Fibroblast of lung (primary cell): ENCODE measurements around the gene BORCS6. TPM values are rescaled to one million over a fixed set of nuclear protein-coding genes. Genes with fewer than 3 reads are reported as not detected.

Experiments
- DNase-seq, 2 donors: peaks; one replicate each; pipeline versions ENCODE4 v3.0.0 to v3.0.0-alpha.2; 2010; ENCODE audit warnings: low read depth in 2 of 2
- H2AFZ ChIP-seq: 2 replicates; pipeline ENCODE4 v1.5.1; 2012; ENCODE audit warnings: low read length, control low read depth, inconsistent platforms
- H3K27ac ChIP-seq: 2 replicates; pipeline ENCODE4 v1.5.1; 2011; ENCODE audit warnings: low read length, control low read depth; ENCODE audit not compliant: insufficient read depth
- H3K27me3 ChIP-seq: 2 replicates; pipeline ENCODE4 v1.5.1; 2011; ENCODE audit warnings: mild to moderate bottlenecking, low read length; ENCODE audit not compliant: control insufficient read depth, insufficient read depth
- H3K36me3 ChIP-seq: 2 replicates; pipeline ENCODE4 v1.5.1; 2011; ENCODE audit warnings: low read length; ENCODE audit not compliant: control insufficient read depth, insufficient read depth
- H3K4me1 ChIP-seq: 2 replicates; pipeline ENCODE4 v1.5.1; 2011; ENCODE audit warnings: low read length; ENCODE audit not compliant: control insufficient read depth, insufficient read depth; ENCODE audit errors: extremely low read depth
- H3K4me2 ChIP-seq: 2 replicates; pipeline ENCODE4 v1.5.1; 2011; ENCODE audit warnings: low read length, control low read depth; ENCODE audit not compliant: insufficient read depth; ENCODE audit errors: extremely low read depth
- H3K4me3 ChIP-seq, 4 experiments: fragments of 200-600 bp in 1 of 4; sonication (generic) in 1 of 4; replicated peaks in 1 of 4; 2 replicates each; pipeline ENCODE4 v1.5.1; 2011 to 2016; ENCODE audit warnings: low read length in 4 of 4, low read depth in 3 of 4, mild to moderate bottlenecking in 3 of 4, control low read depth in 2 of 4, inconsistent platforms in 1 of 4, mixed read lengths in 1 of 4; ENCODE audit not compliant: insufficient read depth in 1 of 4; ENCODE audit errors: control extremely low read depth in 1 of 4
- H3K79me2 ChIP-seq: 2 replicates; pipeline ENCODE4 v1.5.1; 2012; ENCODE audit warnings: mild to moderate bottlenecking, low read length, inconsistent platforms; ENCODE audit not compliant: control insufficient read depth, insufficient read depth
- H3K9ac ChIP-seq: 2 replicates; pipeline ENCODE4 v1.5.1; 2011; ENCODE audit warnings: mild to moderate bottlenecking, low read length, control low read depth; ENCODE audit not compliant: insufficient read depth
- H3K9me3 ChIP-seq: 2 replicates; pipeline ENCODE4 v1.5.1; 2012; ENCODE audit warnings: low read depth, low read length; ENCODE audit not compliant: control insufficient read depth, insufficient read depth
- H4K20me1 ChIP-seq: 2 replicates; pipeline ENCODE4 v1.5.1; 2011; ENCODE audit warnings: low read length; ENCODE audit not compliant: control insufficient read depth, insufficient read depth; ENCODE audit errors: extremely low read depth
- EZH2 ChIP-seq: IDR thresholded peaks from 2 replicates; pipeline ENCODE4 v1.5.1; 2012; ENCODE audit warnings: low read length, control low read depth, mild to moderate bottlenecking; ENCODE audit errors: missing control alignments
- polyA plus RNA-seq, 2 donors: library from polyadenylated mRNA; depleted of rRNA in 1 of 2; stranded (reverse) in 1 of 2; unstranded in 1 of 2; fragments of >200 nt; gene quantifications; 2 replicates each; pipeline ENCODE4 v1.2.1, GENCODE V29; 2011 to 2012; ENCODE audit warnings: missing spikeins in 1 of 2
- total RNA-seq: library from RNA; depleted of rRNA; stranded (reverse); fragments of >200 nt; gene quantifications from 2 replicates; pipeline ENCODE4 v1.2.1, GENCODE V29; 2014
- TF ChIP-seq, protein P1 (sequence below), 2 donors: IDR thresholded peaks in 1 of 2; conservative IDR thresholded peaks in 1 of 2; 1 replicate in 1 of 2; 2 replicates in 1 of 2; pipeline ENCODE4 v1.5.1; 2011 to 2012; ENCODE audit warnings: low read length in 2 of 2, control low read depth in 1 of 2, inconsistent platforms in 1 of 2, low read depth in 1 of 2, mild to moderate bottlenecking in 1 of 2

BORCS6 gene
- total and polyA plus RNA-seq, 2 donors (not counting 1 experiment from before 2014, with no cell fraction given), result 2.9 to 11.4 TPM

GRCh38 chr17:8150194-8151119 is 39.5 kb downstream of the BORCS6 start:
- TF ChIP-seq EZH2, result no peak
- TF ChIP-seq, protein P1, sequence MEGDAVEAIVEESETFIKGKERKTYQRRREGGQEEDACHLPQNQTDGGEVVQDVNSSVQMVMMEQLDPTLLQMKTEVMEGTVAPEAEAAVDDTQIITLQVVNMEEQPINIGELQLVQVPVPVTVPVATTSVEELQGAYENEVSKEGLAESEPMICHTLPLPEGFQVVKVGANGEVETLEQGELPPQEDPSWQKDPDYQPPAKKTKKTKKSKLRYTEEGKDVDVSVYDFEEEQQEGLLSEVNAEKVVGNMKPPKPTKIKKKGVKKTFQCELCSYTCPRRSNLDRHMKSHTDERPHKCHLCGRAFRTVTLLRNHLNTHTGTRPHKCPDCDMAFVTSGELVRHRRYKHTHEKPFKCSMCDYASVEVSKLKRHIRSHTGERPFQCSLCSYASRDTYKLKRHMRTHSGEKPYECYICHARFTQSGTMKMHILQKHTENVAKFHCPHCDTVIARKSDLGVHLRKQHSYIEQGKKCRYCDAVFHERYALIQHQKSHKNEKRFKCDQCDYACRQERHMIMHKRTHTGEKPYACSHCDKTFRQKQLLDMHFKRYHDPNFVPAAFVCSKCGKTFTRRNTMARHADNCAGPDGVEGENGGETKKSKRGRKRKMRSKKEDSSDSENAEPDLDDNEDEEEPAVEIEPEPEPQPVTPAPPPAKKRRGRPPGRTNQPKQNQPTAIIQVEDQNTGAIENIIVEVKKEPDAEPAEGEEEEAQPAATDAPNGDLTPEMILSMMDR (conservative IDR thresholded peaks at IDR 0.05 in 1 of 2, IDR thresholded peaks at IDR 0.05 in 1 of 2; ENCODE audit: low read depth in 1 of 2, low read length in 2 of 2), result no peak
- Histone ChIP-seq H3K4me2 (peak overlapping the region; percentile 94), H3K27ac (peak overlapping the region; percentile 88), H3K79me2 (peaks cover 2% of the 10 kb centered on the region), H3K27me3 (no peaks in the 10 kb centered on the region), H3K9me3 (no peaks in the 10 kb centered on the region), H3K9ac (peak overlapping the region; percentile 54), H4K20me1 (no peaks in the 10 kb centered on the region), H3K4me3 (peak overlapping the region in 3 of 4 experiments; percentile 18 to 88 (median 77)), H2AFZ (no peak overlapping the region), H3K36me3 (peaks cover 28% of the 10 kb centered on the region), H3K4me1 (peaks cover 19% of the 10 kb centered on the region)
- no peak for DNase-seq

DNA sequence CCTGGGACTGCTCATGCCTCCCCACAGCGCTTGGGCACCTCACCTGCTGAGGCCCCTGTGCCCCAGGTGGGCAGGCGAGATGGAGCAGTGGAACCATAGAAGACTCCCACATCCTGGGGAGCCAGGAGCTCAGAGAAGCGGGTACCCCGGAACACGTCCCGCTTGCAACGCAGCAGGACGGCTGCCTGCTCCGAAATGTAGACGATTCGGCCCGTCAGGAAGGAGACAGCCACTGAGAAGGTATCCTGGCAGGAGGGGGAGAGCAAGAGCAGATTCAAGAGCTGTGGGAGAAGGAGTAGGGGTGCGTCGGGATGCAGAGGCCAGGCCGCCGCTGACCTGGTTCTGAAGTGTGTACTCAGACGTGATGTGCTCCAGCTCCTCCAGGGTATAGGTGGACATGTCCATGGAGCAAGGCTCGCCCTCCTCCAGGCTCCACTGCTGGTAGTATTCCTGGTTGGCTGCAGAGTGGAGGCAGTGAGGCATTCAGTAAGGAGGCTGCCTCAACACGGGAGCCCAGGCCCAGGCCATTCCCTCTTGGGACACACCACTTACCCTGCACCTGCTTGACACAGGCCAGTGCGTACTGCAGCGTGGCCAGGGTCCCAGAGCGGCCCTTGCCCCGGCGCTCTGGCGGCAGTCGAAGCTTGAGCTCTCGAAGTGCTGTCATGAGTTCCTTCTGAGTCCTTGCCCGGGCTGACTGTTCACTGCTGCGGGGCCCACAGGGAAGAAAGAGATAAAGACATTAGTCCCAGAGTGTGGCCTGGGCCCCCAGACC is 40.4 kb downstream of the BORCS6 start:
- Histone ChIP-seq H3K79me2 (peaks cover 2% of the 10 kb centered on the region), H3K9me3 (no peaks in the 10 kb centered on the region), H2AFZ (no peak overlapping the region), H3K4me2 (no peak overlapping the region), H3K4me1 (peaks cover 14% of the 10 kb centered on the region), H3K9ac (no peak overlapping the region), H3K4me3 (no peak overlapping the region), H3K27me3 (no peaks in the 10 kb centered on the region), H3K36me3 (peaks cover 28% of the 10 kb centered on the region), H3K27ac (no peak overlapping the region), H4K20me1 (no peaks in the 10 kb centered on the region)
- no peak for DNase-seq
- TF ChIP-seq, protein P1 (conservative IDR thresholded peaks at IDR 0.05 in 1 of 2, IDR thresholded peaks at IDR 0.05 in 1 of 2; ENCODE audit: low read depth in 1 of 2, low read length in 2 of 2), result no peak
- TF ChIP-seq EZH2, result no peak

DNA sequence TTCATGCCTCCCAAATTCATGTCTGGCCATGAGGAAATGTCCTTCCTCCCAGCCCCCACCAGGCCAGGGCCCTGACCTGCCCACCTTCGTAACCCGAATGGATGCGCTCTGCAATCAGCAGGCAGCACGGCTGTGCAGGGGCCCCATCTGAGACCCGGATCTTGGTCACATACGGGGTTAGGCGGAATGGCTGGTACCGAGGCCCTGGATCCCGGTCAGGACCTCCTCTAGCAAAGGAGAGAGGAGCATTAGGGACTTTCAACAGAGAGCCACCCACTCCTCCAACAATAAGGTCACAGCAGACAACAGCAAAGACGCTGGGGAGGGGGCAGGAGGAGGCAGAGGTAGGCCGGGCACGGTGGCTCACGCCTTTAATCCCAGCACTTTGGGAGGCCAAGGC is 41.4 kb downstream of the BORCS6 start:
- Histone ChIP-seq H3K27ac (no peak overlapping the region), H4K20me1 (no peaks in the 10 kb centered on the region), H3K4me1 (peaks cover 12% of the 10 kb centered on the region), H3K4me3 (no peak overlapping the region), H3K4me2 (no peak overlapping the region), H3K9me3 (no peaks in the 10 kb centered on the region), H3K36me3 (peaks cover 30% of the 10 kb centered on the region), H2AFZ (no peak overlapping the region), H3K9ac (no peak overlapping the region), H3K27me3 (no peaks in the 10 kb centered on the region), H3K79me2 (peaks cover 2% of the 10 kb centered on the region)
- TF ChIP-seq EZH2, result no peak
- TF ChIP-seq, protein P1 (conservative IDR thresholded peaks at IDR 0.05 in 1 of 2, IDR thresholded peaks at IDR 0.05 in 1 of 2; ENCODE audit: low read depth in 1 of 2, low read length in 2 of 2), result no peak
- DNase-seq, result no peak
